AG04449 (cell line): ENCODE data around the gene LEKR1.

Experiments used
- CTCF ChIA-PET: fragments of 350-600 bp; formaldehyde crosslinking; extraction: SDS; loops from one replicate; lab custom pipeline; 2021; ENCODE audit warnings: antibody characterized with exemption; lab: Yijun Ruan, JAX
- POLR2A ChIA-PET: fragments of 400-600, 350-600 bp; formaldehyde crosslinking; extraction: SDS; loops from one replicate; lab custom pipeline; 2020; ENCODE audit warnings: antibody characterized with exemption, inconsistent platforms; lab: Yijun Ruan, JAX
- DNase-seq: peaks from one replicate; pipeline ENCODE4 v3.0.0-alpha.2; 2010; ENCODE audit warnings: low read depth, low spot score
- H3K4me3 ChIP-seq: 2 replicates; pipeline ENCODE4 v1.5.1; 2011; ENCODE audit warnings: low read depth, mild to moderate bottlenecking, control low read depth, low read length
- TF ChIP-seq, protein P1 (sequence below): IDR thresholded peaks from one replicate; pipeline ENCODE4 v1.5.1; 2011; ENCODE audit warnings: mild to moderate bottlenecking, moderate library complexity, low read length, control low read depth, inconsistent platforms; ENCODE audit not compliant: insufficient read depth; ENCODE audit errors: missing control alignments

The LEKR1 gene

DNA sequence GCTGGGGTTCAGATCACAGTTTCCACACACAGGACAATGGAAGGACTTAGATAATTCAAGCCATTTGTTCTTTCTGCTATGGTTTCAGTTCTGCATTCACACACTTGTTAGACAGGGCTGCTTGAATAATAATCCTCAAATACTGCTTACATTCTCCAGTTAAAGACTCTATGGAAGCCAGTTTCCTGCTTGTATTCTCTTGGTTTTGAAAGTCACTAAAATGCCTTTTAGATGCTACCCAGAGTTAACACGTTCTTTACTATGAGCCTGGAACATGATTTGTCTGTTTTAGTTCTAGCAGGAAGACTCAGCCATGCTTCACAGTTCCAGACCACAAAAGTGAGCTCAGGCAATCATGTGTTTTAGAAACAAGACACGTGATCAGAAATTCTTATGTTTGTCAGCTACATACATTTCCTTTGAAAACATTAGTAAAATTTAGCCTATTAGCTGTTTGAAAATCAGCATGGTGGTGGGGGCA, 152.4 kb downstream of the LEKR1 start:
- TF ChIP-seq, protein P1, sequence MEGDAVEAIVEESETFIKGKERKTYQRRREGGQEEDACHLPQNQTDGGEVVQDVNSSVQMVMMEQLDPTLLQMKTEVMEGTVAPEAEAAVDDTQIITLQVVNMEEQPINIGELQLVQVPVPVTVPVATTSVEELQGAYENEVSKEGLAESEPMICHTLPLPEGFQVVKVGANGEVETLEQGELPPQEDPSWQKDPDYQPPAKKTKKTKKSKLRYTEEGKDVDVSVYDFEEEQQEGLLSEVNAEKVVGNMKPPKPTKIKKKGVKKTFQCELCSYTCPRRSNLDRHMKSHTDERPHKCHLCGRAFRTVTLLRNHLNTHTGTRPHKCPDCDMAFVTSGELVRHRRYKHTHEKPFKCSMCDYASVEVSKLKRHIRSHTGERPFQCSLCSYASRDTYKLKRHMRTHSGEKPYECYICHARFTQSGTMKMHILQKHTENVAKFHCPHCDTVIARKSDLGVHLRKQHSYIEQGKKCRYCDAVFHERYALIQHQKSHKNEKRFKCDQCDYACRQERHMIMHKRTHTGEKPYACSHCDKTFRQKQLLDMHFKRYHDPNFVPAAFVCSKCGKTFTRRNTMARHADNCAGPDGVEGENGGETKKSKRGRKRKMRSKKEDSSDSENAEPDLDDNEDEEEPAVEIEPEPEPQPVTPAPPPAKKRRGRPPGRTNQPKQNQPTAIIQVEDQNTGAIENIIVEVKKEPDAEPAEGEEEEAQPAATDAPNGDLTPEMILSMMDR, result no peak
- POLR2A ChIA-PET, result no interaction called here
- CTCF ChIA-PET, result interaction anchor here (1.0 kb wide), 1 partner anchor 424 kb away, joined by 3 read pairs; the partner anchor contains the start of gene SSR3
- no peak overlapping the region for H3K4me3 ChIP-seq
- no peak for DNase-seq

DNA sequence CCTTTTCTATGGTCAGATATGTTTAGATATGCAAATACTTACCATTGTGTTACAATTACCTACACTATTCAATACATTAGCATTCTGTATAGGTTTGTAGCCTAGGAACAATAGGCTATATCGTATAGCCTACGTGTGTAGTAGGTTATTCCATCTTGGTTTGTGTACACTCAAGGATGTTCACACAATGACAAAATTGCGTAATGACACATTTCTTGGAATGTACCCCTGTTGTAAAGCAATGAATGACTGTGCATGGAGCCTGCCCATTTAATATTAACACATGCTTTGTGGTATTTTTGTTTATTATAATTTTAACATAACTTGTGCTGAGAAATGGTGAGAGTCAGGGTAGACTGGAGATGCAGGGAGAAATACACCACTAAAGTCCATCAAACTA, 154.9 kb downstream of the LEKR1 start:
- POLR2A ChIA-PET, result no interaction called here
- DNase-seq, result no peak
- no peak overlapping the region for H3K4me3 ChIP-seq
- CTCF ChIA-PET, result no interaction called here
- TF ChIP-seq, protein P1, result no peak

DNA sequence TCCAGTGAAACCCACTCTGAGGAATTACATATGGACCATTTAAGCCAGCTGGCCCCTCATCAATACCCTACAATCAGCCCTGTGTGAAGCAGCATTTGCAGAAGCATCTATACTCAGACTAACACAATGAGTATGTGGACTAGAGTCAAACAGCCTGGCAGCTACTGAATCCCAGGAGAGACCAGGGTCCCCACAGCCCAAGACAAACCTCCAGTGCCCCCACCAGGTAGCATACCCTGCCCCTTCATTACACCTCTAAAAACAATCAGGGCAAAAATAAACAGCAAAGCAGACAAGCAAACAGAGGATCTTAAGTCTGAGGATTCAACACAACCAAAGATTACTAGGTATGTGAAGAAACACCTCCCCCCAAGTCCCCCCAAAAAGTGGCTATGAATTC, 157.4 kb downstream of the LEKR1 start:
- DNase-seq, result no peak
- ChIA-PET POLR2A (no interaction called here), CTCF (no interaction called here)
- no peak overlapping the region for H3K4me3 ChIP-seq
- TF ChIP-seq, protein P1, result no peak

DNA sequence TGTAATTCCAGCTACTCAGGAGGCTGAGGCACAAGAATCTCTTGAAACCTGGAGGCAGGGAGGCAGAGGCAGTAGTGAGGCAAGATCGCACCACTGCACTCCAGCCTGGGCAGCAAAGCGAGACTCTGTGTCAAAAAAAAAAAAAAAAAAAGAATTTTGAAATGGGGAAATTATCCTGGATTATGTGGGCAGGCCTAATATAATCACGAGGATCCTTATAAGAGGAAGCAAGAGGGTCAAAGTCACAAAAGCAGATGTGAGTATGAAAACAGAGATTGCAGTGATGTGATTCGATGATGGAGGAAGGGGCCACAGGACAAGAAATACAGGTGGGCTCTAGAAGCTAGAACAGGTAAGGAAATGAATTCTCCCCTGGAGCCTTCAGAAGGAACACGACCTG, 159.6 kb downstream of the LEKR1 start:
- DNase-seq, result no peak
- CTCF ChIA-PET, result no interaction called here
- POLR2A ChIA-PET, result no interaction called here
- TF ChIP-seq, protein P1, result no peak
- no peak overlapping the region for H3K4me3 ChIP-seq

DNA sequence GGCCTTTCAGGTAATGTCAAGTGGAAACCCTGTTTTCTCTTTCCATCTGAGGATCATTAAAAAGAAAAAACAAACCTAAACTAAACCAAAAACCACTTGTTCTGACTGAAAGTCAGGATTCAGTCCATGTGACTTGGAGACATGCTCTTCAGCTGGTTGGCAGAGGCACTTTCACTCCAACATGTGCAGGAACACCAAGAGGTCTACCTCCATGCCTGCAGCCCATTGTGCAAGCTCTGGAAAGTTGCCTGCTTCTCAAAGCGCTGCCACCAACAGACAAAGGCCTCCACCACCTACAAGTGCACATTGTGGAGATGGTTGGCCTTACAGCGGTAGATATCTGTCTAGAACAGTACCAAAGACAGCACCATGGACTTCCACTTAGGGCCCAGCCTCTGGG, 161.8 kb downstream of the LEKR1 start:
- CTCF ChIA-PET, result interaction anchor here (0.8 kb wide), 1 partner anchor 313 kb away, joined by 3 read pairs; no protein-coding TSS in a partner anchor
- TF ChIP-seq, protein P1, result no peak
- no peak overlapping the region for H3K4me3 ChIP-seq
- no peak for DNase-seq
- POLR2A ChIA-PET, result no interaction called here

DNA sequence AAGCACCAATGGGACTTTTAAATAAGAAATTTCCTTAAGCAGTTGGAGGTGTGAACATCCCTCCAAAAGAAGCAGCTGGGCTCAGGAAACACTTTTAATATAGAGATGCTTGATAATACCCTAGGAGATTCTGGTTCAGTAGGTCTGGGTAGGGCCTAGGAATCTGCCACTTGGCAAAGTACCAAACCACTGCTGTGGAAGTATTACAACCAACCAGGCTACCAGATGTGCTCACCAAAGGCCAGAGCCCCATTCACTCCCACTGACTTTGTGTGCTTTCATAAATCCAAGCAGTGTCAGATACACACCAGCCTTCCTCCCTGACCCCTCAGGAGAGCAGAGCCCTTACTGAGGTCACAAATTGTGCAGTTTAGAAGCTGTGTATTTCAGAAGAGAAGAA, 171.2 kb downstream of the LEKR1 start:
- CTCF ChIA-PET, result interaction anchor here (0.9 kb wide), 1 partner anchor 324 kb away, joined by 3 read pairs; no protein-coding TSS in a partner anchor
- TF ChIP-seq, protein P1, result no peak
- no peak overlapping the region for H3K4me3 ChIP-seq
- POLR2A ChIA-PET, result no interaction called here
- no peak for DNase-seq
